Natural killer cell (primary cell): ENCODE results near the gene GPR176. TPM values are rescaled to one million over a fixed set of nuclear protein-coding genes. Genes with fewer than 3 reads are reported as not detected.

ENCODE experiments used
- ATAC-seq, 3 donors: fragments of 150-1000 bp in 2 of 3; fragments of 200-7000 bp in 1 of 3; cut with Tn5 transposase; 1 replicate in 1 of 3; 2 replicates in 2 of 3; pipeline ENCODE4 v1.10.0; 2021; ENCODE audit warnings: mild to moderate bottlenecking in 2 of 3, moderate library complexity in 2 of 3
- DNase-seq, 2 donors: peaks; one replicate each; pipeline versions ENCODE4 v3.0.0 to v3.0.0-alpha.2; 2013 to 2021; ENCODE audit warnings: mixed read lengths in 1 of 2
- H3K27ac ChIP-seq: one replicate; pipeline ENCODE4 v1.5.1; 2013; ENCODE audit warnings: mild to moderate bottlenecking, low read length
- H3K27me3 ChIP-seq: one replicate; pipeline ENCODE4 v1.6.1; 2013; ENCODE audit warnings: low read length; ENCODE audit not compliant: control insufficient read depth, insufficient read depth
- H3K36me3 ChIP-seq: one replicate; pipeline ENCODE4 v1.6.1; 2013; ENCODE audit warnings: low read length; ENCODE audit not compliant: control insufficient read depth, insufficient read depth
- H3K4me1 ChIP-seq: one replicate; pipeline ENCODE4 v1.6.1; 2013; ENCODE audit warnings: low read length; ENCODE audit not compliant: control insufficient read depth, insufficient read depth
- H3K4me3 ChIP-seq: one replicate; pipeline ENCODE4 v1.5.1; 2013; ENCODE audit warnings: low read length
- H3K9me3 ChIP-seq: one replicate; pipeline ENCODE4 v1.6.1; 2013; ENCODE audit warnings: low read length; ENCODE audit not compliant: control insufficient read depth, insufficient read depth
- H3K27ac Mint-ChIP-seq, 2 donors: one replicate each; pipeline ENCODE4 v1.8.0; 2022; ENCODE audit warnings: mild to moderate bottlenecking in 2 of 2, mixed read lengths in 2 of 2, moderate library complexity in 1 of 2
- H3K27me3 Mint-ChIP-seq, 2 donors: one replicate each; pipeline ENCODE4 v1.8.0; 2022; ENCODE audit warnings: low read depth in 2 of 2, mixed read lengths in 2 of 2
- H3K36me3 Mint-ChIP-seq: one replicate; pipeline ENCODE4 v1.8.0; 2022; ENCODE audit warnings: mixed read lengths
- H3K4me1 Mint-ChIP-seq, 2 donors: one replicate each; pipeline ENCODE4 v1.8.0; 2022; ENCODE audit warnings: mixed read lengths in 2 of 2
- H3K4me3 Mint-ChIP-seq: one replicate; pipeline ENCODE4 v1.8.0; 2022; ENCODE audit warnings: mild to moderate bottlenecking, moderate library complexity, mixed read lengths
- H3K9me3 Mint-ChIP-seq, 2 donors: one replicate each; pipeline ENCODE4 v1.8.0; 2022; ENCODE audit warnings: mixed read lengths in 2 of 2
- WGBS: methylation state at CpG from one replicate; pipeline ENCODE4 v1.1.7; 2013; ENCODE audit warnings: missing lambda C conversion rate; ENCODE audit not compliant: insufficient coverage; 5-methylcytosine and 5-hydroxymethylcytosine counted together
- intact Hi-C: fragments of 100-400 bp; cut with micrococcal nuclease; formaldehyde crosslinking; loops from one replicate; pipeline ENCODE4 v1.14.2; 2022
- total RNA-seq, 4 donors: library from RNA; stranded (reverse); fragments of 120-200 nt in 1 of 4; gene quantifications; one replicate each; pipeline versions ENCODE4 v1.2.3 to v1.2.4, GENCODE V29; 2013 to 2022
- TF ChIP-seq, protein P1 (sequence below): fragments of 200-600 bp; IDR thresholded peaks from one replicate; pipeline ENCODE4 v1.8.0; 2022; ENCODE audit warnings: antibody characterized with exemption

Gene GPR176
- total RNA-seq, 3 donors from 2014 or later (not counting 1 experiment from before 2014, with no cell fraction given): 0.38 TPM; not detected in 2

- Histone ChIP-seq H3K36me3 (no peaks in the 10 kb centered on the region), H3K4me1 (no peaks in the 10 kb centered on the region), H3K4me3 (no peak overlapping the region), H3K27me3 (no peaks in the 10 kb centered on the region), H3K27ac (no peak overlapping the region), H3K9me3 (no peaks in the 10 kb centered on the region)
- WGBS: 83% methylated on average over 1 of the region's 1 CpG
- no peaks in the 10 kb centered on the region for H3K36me3 Mint-ChIP-seq
- H3K27me3 Mint-ChIP-seq: peaks cover 0 to 20% of the 10 kb centered on the region in 2 donors
- intact Hi-C loops: no loop called here
- TF ChIP-seq, protein P1, sequence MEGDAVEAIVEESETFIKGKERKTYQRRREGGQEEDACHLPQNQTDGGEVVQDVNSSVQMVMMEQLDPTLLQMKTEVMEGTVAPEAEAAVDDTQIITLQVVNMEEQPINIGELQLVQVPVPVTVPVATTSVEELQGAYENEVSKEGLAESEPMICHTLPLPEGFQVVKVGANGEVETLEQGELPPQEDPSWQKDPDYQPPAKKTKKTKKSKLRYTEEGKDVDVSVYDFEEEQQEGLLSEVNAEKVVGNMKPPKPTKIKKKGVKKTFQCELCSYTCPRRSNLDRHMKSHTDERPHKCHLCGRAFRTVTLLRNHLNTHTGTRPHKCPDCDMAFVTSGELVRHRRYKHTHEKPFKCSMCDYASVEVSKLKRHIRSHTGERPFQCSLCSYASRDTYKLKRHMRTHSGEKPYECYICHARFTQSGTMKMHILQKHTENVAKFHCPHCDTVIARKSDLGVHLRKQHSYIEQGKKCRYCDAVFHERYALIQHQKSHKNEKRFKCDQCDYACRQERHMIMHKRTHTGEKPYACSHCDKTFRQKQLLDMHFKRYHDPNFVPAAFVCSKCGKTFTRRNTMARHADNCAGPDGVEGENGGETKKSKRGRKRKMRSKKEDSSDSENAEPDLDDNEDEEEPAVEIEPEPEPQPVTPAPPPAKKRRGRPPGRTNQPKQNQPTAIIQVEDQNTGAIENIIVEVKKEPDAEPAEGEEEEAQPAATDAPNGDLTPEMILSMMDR: no peak
- DNase-seq (no peak), ATAC-seq (no peak)
- H3K4me1 Mint-ChIP-seq: no peaks in the 10 kb centered on the region
- H3K27ac Mint-ChIP-seq: no peak overlapping the region
- no peaks in the 10 kb centered on the region for H3K9me3 Mint-ChIP-seq
- no peak overlapping the region for H3K4me3 Mint-ChIP-seq
Observed at GRCh38 chr15:39887211-39887610, 32.9 kb downstream of the GPR176 start.

DNA sequence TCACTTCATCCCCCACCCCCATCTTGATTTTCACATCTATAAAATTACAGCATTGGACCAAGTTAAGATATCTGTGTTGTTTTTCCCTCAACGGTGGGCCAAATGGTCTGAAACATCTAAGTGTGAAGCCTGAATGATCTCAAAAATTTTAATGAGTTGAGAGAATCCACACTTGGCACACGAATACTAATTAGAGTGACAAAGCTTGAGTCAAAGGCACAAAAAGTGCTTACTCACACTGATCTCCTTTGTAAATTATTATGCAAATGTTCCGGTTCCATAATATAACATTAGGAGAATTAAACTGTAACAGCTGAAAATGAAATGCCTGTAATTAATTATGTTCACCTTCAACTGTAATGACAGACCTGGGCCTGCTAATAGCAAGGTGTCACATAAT lies 33.6 kb downstream of the GPR176 start:
- Histone ChIP-seq H3K9me3 (no peaks in the 10 kb centered on the region), H3K27me3 (peaks cover 4% of the 10 kb centered on the region), H3K27ac (no peak overlapping the region), H3K4me3 (no peak overlapping the region), H3K36me3 (no peaks in the 10 kb centered on the region), H3K4me1 (no peaks in the 10 kb centered on the region)
- TF ChIP-seq, protein P1: no peak
- H3K4me3 Mint-ChIP-seq: no peak overlapping the region
- DNase-seq (no peak), ATAC-seq (no peak)
- 73% methylated on average over 2 of the region's 3 CpGs for WGBS
- intact Hi-C loops: no loop called here
- H3K4me1 Mint-ChIP-seq: no peaks in the 10 kb centered on the region
- H3K27me3 Mint-ChIP-seq: peaks cover 0 to 20% of the 10 kb centered on the region in 2 donors
- H3K9me3 Mint-ChIP-seq: no peaks in the 10 kb centered on the region
- no peaks in the 10 kb centered on the region for H3K36me3 Mint-ChIP-seq
- no peak overlapping the region for H3K27ac Mint-ChIP-seq

GRCh38 chr15:39885099-39885777 lies 34.8 kb downstream of the GPR176 start:
- Histone ChIP-seq H3K36me3 (no peaks in the 10 kb centered on the region), H3K27me3 (peaks cover 4% of the 10 kb centered on the region), H3K27ac (no peak overlapping the region), H3K4me1 (no peaks in the 10 kb centered on the region), H3K9me3 (no peaks in the 10 kb centered on the region), H3K4me3 (no peak overlapping the region)
- Mint-ChIP-seq H3K36me3 (no peaks in the 10 kb centered on the region), H3K9me3 (no peaks in the 10 kb centered on the region), H3K27ac (no peak overlapping the region), H3K27me3 (peaks cover 0 to 20% of the 10 kb centered on the region in 2 donors), H3K4me1 (no peaks in the 10 kb centered on the region), H3K4me3 (no peak overlapping the region)
- intact Hi-C loops: no loop called here
- TF ChIP-seq, protein P1: no peak
- ATAC-seq (no peak), DNase-seq (no peak)

DNA sequence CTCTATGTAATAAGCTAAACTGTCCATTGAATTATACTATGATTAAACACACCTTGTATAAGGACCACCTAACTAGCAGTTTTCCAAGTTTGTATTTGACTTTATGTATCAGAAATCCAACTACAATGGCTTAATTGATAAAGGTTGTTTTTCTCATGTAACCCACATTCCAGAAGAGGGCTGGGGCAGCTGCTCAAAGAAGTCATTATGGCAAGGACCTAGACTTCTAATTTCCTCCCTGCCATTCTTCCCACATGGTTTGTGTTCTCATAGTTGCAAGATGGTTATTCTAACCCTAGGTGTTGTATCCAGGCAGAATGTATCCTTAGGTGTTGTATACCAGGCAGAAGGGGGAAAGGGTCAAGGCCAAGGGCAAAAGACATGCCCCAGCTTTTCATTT lies 35.7 kb downstream of the GPR176 start:
- no peak overlapping the region for H3K4me3 ChIP-seq
- H3K4me1 Mint-ChIP-seq: no peaks in the 10 kb centered on the region
- H3K27ac ChIP-seq: no peak overlapping the region
- H3K36me3 Mint-ChIP-seq: no peaks in the 10 kb centered on the region
- no peak for ATAC-seq
- intact Hi-C loops: no loop called here
- DNase-seq: no peak
- TF ChIP-seq, protein P1: no peak
- no peaks in the 10 kb centered on the region for H3K9me3 Mint-ChIP-seq
- no peak overlapping the region for H3K27ac Mint-ChIP-seq
- H3K36me3 ChIP-seq: no peaks in the 10 kb centered on the region
- no peak overlapping the region for H3K4me3 Mint-ChIP-seq
- no peaks in the 10 kb centered on the region for H3K9me3 ChIP-seq
- H3K27me3 ChIP-seq: peaks cover 4% of the 10 kb centered on the region
- H3K4me1 ChIP-seq: no peaks in the 10 kb centered on the region
- peaks cover 0 to 20% of the 10 kb centered on the region in 2 donors for H3K27me3 Mint-ChIP-seq
